GM19324 (cell line): ENCODE measurements around the gene ACP6.

ENCODE experiments used
- ATAC-seq: cut with Tn5 transposase; IDR thresholded peaks from one replicate; pipeline ENCODE4 v1.9.1; 2021; ENCODE audit warnings: mild to moderate bottlenecking, moderate library complexity; ENCODE audit not compliant: unreplicated experiment, low FRiP score

Gene ACP6

GRCh38 chr1:147652306-147652705 lies 18.0 kb downstream of the ACP6 start:
- no peak for ATAC-seq

- ATAC-seq = no peak
These were observed 18.9 kb downstream of the ACP6 start for GRCh38 chr1:147651466-147651865.

- ATAC-seq = no peak
These were observed 21.4 kb downstream of the ACP6 start for GRCh38 chr1:147648933-147649332.

- ATAC-seq = no peak
These were observed 22.3 kb downstream of the ACP6 start for GRCh38 chr1:147647796-147648633.

- ATAC-seq = no peak
These were observed 26.4 kb downstream of the ACP6 start for GRCh38 chr1:147643974-147644373.

- no peak for ATAC-seq
These were observed 28.4 kb downstream of the ACP6 start for GRCh38 chr1:147641695-147642592.

GRCh38 chr1:147641291-147641690 lies 29.0 kb downstream of the ACP6 start:
- no peak for ATAC-seq

GRCh38 chr1:147640553-147641165 lies 29.7 kb downstream of the ACP6 start:
- peak; percentile 69 for ATAC-seq

GRCh38 chr1:147636314-147636713 lies 34.0 kb downstream of the ACP6 start:
- ATAC-seq = no peak

- no peak for ATAC-seq
These were observed 35.0 kb downstream of the ACP6 start for GRCh38 chr1:147635342-147635741.

- no peak for ATAC-seq
These were observed 35.7 kb downstream of the ACP6 start for GRCh38 chr1:147634645-147635044.

GRCh38 chr1:147633759-147634158 lies 36.6 kb downstream of the ACP6 start:
- ATAC-seq = no peak

- ATAC-seq = no peak
These were observed 38.5 kb downstream of the ACP6 start for GRCh38 chr1:147631839-147632238.

- ATAC-seq = no peak
These were observed 39.9 kb downstream of the ACP6 start for GRCh38 chr1:147630447-147630846.

GRCh38 chr1:147630022-147630421 lies 40.3 kb downstream of the ACP6 start:
- ATAC-seq = no peak

GRCh38 chr1:147628441-147628840 lies 41.9 kb downstream of the ACP6 start:
- ATAC-seq = no peak

GRCh38 chr1:147627435-147628110 lies 42.8 kb downstream of the ACP6 start:
- ATAC-seq = no peak

GRCh38 chr1:147626739-147627138 lies 43.6 kb downstream of the ACP6 start:
- no peak for ATAC-seq

GRCh38 chr1:147626291-147626690 lies 44.0 kb downstream of the ACP6 start:
- ATAC-seq = no peak

- ATAC-seq = no peak
These were observed 44.8 kb downstream of the ACP6 start for GRCh38 chr1:147625362-147625995.
